GM19025 (cell line): ENCODE measurements around the gene COG2.
A peak's percentile ranks its signal among the peaks of the same experiment; 100 is the strongest.
"Not testable (repeated sequence)": the region's sequence is repeated elsewhere in the genome, so short reads cannot be mapped to it uniquely, and the experiment has no call there.

ENCODE experiments used
- ATAC-seq: cut with Tn5 transposase; IDR thresholded peaks from one replicate; pipeline ENCODE4 v1.9.1; 2021; ENCODE audit warnings: mild to moderate bottlenecking, low read depth, moderate library complexity; ENCODE audit not compliant: unreplicated experiment

Gene COG2, protein sequence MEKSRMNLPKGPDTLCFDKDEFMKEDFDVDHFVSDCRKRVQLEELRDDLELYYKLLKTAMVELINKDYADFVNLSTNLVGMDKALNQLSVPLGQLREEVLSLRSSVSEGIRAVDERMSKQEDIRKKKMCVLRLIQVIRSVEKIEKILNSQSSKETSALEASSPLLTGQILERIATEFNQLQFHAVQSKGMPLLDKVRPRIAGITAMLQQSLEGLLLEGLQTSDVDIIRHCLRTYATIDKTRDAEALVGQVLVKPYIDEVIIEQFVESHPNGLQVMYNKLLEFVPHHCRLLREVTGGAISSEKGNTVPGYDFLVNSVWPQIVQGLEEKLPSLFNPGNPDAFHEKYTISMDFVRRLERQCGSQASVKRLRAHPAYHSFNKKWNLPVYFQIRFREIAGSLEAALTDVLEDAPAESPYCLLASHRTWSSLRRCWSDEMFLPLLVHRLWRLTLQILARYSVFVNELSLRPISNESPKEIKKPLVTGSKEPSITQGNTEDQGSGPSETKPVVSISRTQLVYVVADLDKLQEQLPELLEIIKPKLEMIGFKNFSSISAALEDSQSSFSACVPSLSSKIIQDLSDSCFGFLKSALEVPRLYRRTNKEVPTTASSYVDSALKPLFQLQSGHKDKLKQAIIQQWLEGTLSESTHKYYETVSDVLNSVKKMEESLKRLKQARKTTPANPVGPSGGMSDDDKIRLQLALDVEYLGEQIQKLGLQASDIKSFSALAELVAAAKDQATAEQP

DNA sequence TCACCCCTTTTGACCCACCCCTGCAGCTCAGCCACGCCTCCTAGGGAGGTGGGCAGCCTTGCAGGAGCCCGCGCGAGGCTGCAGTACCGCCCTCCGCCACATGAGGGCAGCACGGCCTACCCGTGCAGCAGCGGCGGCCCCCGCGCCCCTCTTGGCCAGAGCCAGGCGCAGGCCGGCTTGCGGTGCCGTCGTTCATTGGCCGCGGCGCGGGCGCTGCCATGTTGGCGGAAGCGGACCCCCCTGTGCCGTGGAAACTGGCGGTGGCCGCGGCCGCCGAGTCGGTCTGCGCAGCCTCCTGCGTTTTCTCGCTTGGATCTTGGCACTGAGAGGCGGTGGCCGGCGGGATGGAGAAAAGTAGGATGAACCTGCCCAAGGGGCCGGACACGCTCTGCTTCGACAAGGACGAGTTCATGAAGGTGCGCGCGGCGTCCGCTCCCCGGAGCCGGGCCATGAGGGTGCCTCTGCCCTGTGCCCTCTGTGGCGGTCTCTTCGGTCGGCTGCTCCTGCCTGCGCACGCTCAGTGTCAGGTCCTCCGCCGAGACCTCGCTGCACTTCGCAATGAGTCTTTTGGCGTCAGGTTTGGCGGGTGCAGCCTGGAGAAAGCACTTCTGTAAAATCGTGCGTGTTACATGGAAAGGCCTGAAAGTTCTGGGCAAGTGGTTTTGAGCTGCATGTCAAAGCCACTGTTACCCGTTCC lies at the start of gene COG2:
COG2 (plus strand) TSS at position 219 of the 697 bp plus-strand sequence; CDS start at position 345, 126 bp downstream.
- peak; percentile 98 for ATAC-seq

DNA sequence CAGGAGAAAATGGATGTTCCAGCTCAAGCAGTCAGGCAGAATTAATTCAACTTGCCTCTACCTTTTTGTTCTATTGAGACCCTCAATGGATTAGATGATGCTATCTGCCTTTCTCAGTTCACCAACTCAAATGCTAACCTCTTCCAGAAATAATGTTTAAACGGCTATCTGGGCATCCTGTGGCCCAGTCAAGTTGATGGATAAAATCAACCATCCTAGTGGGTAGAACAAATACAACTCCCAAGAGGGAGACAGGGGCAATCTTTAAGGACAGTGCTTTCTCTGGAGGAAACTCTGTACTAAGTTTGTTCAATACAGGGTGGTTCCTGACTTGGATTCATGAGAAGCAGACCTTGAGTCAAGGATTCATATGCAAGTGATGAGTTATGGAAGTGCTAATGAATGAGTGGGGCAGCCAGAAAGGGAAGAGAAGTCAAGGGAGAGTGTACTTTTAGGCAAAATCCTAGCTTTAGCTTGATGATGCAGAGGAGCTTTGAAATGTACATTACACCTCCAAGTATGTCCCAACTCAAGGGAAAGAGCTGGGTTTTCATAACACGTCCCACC lies 49.4 kb upstream of the COG2 start:
- no peak for ATAC-seq

DNA sequence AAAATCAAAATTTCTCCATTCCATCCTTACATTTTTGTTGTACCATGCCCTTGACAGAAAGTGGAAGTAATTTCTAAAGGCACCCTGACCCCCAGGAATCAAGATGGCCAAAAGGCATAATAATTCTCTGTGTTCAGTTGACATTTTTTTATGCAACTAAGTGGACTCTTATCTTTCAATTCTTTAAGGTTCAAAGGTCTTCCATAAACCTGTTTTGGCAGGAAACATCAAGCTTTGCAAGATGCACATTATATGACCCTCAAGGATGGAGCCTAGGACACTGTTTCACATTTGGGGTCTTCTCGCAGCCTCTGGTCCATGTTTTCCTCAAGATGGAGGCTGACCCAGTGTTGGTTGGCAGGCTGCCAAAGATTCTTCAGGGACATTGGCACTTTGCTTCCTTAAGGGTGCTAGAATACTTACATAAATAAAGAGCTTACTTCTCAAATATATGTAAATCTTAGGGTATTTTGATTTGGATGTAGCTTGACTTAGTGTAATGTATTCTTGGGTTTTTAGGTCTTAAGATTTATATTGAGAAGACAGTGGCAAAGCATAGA lies 48.0 kb upstream of the COG2 start:
- no peak for ATAC-seq

DNA sequence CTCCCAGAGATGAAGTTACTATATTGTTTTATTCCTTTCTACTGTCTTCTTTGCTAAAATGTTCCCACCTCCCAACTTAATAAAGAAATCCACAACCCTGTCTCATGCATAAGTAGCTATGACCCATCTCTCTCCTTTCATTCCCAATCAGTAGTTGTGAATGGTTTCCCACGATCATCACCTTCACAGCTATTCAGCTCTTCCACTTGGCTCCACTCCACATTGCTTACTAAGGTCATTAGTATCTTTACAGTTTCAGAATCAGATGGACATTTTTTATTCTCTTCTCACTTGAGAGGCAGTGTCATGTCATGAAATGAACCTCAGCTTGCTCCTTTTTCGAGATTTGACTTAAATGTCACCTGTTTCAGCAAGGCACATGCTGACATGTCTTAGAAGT lies 47.1 kb upstream of the COG2 start:
- ATAC-seq, result no peak

DNA sequence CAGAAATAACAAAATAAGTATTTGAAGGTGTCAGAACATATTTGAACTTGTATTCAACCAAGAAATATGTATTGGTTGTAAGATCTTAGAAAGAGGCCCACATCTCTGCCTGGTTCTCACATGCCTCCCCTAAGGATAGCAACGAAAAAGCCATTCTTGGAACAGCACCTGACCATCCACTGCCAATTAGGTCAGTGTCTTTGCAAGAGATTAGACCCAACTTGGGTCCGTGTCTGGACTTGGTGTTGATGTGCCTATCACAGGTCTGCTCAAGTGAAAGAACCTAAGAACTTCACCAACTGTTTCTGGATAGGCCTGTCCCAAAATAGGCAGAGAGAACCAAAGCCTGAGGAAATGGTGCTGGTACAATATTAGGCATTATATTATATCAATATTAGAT lies 46.0 kb upstream of the COG2 start:
- no peak for ATAC-seq

DNA sequence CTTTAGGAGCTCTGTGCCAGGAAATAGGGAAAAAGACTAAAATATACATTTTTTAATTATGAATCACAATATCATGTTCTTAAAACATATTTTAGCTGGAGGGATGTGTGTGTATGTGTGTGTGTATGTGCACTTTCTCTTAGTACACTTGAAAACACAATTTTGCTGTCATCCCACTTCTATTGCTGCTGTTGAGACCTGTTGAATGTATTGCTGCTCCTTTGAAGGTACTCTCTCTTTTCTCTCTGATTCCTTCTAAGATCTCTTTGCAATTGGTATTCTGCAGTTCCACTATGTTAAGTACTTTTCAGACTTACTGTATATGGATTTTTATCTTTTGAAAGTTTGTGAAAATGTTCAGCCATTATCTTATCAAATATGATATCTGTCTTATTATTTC lies 43.5 kb upstream of the COG2 start:
- ATAC-seq, result no peak

DNA sequence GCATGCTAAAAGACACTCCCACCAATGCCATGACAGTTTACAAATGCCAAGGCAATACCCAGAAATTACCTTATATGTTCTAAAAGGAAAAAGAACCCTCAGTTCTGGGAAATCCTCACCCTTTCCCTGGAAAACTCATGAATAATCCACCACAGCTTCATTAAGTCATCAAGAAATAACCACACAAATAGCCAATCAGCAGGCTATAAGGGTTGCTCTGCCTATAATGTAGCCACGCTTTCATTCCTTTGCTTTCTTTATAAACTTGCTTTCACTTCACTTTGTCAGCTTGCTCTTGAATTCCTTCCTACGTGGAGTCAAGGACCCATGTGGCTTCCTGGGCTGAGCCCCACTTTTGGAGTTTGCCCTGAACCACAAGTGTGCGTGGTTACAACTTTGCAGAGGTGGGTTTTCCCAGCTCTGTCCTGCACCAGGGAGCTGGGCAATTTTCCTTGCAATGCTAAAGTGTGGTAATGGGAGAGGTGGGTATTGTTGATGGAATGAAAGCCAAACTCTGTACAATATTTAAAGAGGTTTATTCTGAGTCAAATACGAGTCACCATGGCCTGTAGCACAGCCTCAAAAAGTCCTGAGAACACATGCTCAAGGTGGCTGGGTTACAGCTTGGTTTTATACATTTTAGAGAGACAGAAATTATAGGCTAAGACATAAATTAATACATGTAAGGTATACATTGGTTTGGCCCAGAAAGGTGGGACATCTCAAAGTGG lies 42.2 kb upstream of the COG2 start:
- no peak for ATAC-seq

DNA sequence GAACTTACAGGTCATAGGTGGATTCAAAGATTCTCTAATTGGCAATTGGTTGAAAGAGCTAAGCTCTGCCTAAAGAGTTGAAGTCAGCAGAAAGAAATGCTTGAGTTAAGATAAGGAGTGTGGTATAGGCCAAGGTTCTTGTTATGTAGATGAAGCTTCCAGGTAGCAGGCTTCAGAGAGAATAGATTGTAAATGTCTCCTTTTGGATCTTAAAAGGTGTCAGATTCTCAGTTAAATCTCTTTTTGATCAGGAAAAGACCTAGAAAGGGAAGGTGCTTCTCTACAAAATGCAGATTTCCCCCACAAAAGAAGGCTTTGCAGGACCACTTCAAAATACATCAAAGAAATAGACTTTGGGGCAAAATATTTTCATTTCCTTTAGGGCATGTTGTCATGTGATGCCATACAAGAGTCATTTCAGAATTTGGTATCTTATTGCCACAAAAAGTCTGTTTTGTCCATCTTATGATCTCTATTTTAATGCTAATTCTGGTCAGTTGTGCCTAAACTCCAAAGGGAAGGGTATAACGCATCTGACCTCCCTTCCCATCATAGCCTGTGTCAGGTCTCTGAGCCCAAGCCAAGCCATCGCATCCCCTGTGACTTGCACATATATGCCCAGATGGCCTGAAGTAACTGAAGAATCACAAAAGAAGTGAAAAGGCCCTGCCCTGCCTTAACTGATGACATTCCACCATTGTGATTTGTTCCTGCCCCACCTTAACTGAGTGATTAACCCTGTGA lies 41.5 kb upstream of the COG2 start:
- ATAC-seq, result not testable (repeated sequence)

DNA sequence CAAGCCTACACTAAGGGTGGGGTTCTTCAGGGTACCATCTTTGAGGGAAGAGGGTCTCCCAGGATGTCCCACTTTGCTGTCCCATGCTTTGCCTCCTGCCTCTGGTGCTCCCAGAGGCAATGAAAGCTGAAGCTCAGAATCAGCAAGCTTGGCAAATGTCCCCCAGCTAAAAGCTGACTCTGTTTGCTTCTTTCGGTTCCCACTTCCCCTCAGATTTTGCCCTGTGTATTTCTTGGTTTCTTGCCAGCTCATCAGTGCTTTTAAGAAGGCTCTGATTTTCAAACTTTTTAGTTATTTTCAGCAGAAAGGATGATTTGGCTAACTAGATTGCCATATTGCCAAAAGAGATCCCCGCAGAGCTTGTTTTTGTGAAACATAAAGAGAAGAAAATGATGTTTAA lies 33.1 kb upstream of the COG2 start:
- ATAC-seq, result no peak

DNA sequence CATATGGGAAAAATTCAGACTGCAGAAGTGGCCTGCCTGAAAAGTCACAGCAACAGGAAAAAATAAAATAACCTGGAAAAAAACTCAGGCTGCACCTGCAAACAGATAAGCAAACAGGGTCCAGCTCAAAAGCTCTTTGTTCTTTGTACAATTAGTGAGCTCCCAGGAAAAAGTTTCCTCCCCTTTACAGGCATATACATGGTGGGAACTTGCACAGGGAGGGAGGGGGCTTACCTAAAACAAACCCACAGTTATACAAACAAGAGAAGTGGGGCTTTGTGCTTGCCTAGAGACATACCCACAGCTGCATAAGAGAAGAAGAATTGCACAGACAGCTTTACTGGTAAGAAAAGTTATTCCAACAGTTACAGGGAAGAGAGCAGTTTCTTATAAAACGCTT lies 31.7 kb upstream of the COG2 start:
- ATAC-seq, result no peak

DNA sequence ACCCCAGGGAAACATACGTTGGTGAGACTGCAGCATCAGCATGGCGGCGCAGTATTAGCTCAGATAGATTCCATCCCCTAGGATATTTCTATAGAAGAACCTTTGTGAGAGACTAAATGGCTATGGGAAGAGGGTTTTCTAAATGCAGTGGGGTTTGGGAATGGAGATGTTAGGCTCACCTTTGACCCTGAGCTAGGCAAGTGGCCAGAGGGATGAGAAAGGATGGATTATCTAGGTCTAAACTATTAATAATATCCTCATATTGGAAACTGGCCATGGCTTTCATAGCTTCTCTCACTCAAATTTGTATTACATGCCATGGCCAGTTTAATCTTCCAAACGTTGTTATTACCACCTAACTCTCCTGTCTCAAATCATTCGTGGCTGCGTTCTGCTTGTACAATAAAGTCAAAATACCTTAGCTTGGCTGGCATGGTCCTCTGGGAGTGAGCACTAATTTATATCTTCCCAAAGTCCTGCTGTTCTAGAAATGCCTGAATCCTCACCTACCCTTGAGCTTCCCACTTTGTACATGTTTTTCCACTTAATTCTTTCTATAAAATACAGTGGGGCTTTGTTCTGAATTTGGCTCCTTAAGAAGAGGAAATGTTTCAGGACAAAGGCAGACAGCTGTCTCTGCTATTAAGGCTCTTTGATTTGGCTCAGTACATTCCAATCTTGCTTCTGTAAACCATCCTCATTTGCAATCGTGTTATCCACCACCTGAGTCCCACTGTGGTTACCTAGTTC lies 31.0 kb upstream of the COG2 start:
- no peak for ATAC-seq

DNA sequence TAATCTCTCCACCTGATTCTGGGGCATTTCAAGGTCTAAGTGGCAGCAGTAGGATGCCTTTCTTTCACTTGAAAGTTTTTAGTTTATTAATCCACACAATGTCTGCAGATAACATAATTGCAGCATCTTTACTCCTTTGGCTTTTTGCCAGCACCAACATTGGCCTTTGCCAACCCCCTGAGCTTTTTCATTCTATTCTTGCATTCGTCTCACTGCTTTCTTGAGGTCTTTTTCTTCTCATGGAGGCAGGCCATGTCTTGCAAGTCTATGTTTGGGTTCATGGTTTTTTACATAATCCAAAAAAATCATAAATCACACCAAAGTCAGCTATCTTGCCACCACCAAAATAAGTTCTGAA lies 30.4 kb upstream of the COG2 start:
- no peak for ATAC-seq

DNA sequence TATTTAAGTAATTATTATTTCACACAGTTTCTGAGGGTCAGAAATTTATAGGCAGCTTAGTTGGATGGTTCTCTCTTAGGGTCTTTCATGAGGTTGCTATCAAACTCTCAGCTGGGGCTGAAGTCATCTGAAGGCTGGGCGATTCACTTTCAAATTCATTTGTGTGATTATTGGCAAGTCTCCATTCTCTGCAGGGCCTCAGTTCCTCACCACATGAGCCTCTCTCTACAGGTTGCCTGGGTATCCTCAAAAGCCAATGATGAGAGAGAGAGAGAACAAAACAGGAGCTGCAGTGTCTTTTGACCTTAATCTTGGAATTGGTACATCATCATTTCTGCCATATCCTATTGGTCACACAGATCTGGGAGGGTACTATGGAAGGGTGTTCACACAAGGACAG lies 29.6 kb upstream of the COG2 start:
- ATAC-seq, result no peak

DNA sequence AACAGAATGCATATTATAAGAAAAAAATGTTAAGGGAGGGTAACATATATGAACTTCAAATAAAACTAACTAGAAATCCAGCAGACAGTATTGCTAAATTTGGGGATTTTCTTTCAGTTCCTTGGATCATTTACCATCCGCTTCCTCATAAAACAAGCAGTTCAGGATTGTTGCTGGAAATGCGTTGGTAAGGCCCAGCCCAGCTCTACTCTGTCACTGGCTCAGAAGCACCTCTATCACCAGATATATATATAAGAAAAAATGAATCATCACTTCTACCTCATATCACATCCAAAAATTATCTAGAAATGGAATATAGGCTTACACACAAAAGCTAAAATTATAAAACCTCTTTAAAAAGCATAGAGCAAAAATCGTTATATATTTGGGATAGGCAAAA lies 28.2 kb upstream of the COG2 start:
- ATAC-seq, result no peak

DNA sequence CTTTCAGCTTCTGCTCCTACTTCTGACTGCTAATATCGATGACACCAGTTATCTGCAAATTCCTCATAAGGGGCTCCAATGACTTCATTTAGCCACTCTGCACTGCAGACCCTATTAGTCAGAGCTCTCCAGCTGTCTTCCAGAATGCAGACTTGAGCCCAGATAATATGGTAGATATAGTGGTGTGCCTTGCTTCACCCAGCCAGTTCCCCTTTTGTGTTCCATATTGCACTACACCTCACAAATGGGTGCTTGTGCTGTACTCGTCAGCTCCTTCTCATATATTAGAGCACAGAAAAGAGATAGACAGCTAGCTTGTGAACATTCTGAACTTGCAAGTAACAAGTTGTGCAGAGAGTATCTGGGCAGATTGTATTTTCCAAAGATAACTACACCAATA lies 23.7 kb upstream of the COG2 start:
- no peak for ATAC-seq

DNA sequence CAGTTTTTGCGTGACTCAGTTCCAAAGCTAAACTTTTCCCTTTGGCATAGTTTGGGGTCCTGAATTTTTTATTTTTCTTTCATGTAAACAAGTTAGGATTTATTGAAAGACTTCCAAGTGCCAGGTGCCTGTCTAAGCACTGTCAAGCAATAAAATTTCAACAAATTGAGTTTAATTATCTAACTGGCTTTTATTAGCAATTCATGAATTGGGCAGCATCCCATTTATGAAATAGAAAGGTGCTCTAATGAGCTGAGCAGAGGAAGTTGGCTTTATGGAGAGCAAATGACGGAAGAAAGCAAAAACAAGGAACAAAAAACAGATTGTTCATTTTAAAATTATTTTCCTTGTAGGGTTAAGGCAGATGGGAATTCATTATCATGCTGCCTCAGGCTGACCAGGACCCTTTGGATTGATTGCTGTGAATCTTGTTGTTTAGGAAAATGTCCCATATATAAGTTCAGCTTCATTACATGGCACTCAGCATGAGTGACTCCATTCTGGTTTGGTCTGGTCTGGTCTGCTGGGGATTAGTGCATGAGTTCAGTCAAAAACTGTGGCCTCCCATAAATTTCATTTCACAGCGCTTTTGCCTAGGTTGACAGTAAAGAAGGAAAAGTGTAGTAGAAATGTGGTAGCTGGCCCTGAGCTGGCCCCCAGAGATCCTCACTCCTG lies 21.5 kb upstream of the COG2 start:
- ATAC-seq, result no peak

DNA sequence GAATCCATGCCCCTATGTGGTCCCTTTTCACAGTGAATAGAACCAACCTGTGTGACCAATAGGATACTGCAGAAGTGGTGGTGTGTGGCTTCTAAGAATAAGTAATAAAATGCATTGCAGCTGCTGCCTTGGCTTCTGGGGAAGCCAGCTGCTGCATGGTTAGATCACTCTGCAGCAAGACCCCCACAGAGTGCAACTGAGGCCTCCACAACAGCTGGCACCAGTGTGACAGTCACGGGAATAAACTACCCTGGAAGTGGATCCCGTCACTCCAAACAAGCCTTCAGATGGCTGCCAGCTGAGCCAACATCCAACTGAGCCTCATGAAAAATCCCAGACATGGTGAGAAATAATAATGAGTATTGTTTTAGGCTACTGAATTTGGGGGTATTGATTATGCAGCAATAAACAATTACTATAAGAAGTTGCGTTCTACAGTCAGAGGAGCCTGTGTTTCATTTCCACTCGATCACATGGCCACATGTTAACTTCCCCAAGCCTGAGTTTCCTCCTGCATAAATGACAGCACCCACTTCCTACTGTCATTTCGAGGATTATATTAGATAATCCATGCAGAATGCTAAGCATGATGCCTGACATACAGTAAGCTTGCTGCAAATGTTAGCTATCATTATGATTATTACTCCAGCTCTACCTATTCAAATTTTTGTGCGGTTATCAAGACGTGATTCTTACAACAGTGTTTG lies 20.8 kb upstream of the COG2 start:
- ATAC-seq, result no peak

DNA sequence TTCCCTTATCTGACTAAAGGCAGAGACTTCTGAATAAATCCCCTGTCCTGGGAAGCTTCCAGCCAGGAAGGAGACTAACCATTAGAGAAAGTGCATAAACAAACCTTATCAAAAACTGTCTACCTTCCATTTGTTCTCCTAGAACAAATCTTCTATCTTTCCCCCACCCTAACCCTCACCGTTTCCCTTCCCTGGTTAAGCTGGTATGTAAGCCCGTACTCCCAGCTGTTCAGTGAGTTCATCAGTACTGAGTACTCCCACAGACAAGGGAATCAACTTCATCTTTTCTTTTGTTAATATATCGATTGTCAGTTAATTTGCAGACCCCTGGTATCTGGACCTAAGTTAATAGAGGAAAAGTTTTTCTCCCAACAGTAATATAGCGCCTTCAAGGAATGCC lies 20.1 kb upstream of the COG2 start:
- ATAC-seq, result no peak
